GM21526 (cell line): Measurements from ENCODE around the gene GRPEL2.
A peak's percentile ranks its signal among the peaks of the same experiment; 100 is the strongest.

Experiments
- ATAC-seq: cut with Tn5 transposase; IDR thresholded peaks from one replicate; pipeline ENCODE4 v1.9.1; 2021; ENCODE audit warnings: moderate library complexity; ENCODE audit not compliant: unreplicated experiment, low FRiP score

GRPEL2 gene

DNA sequence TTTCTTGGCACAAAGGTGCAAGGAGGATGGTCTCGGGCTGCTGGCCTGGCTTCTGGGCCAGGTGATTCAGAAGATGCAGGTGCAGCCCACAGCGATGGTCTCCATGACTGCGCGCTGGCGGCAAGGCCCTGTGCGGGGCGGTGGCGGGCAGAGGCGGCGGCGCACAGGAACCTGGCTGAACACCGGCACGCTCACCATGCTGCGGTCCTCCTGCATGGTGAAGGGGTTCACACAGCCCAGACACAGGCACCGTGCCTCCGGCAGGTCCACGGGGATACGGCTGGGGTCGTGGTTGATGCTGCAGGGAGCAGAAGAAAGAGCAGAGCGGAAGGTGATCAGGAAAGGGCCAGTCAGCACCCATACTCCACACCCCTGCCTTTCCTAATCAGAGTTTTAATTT lies 29.0 kb downstream of the GRPEL2 start:
- no peak for ATAC-seq

DNA sequence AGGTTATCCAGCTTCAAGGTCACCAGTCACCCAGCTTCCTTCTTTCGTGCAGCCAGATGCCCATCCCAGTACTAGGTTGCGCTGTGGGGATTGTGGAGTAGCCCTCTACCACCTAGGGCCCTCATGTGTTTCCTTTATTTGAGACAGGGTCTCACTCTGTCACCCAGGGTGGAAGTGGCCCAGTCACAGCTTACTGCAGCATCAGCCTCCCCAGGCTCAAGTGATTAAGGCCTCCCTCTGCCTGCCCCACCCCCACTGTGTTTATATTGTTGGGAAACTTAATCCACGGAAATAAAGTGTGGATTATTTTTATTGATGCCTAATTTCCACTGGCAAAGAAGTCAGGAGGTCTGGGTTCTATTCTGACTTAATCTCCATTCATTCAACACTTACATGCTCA lies 29.5 kb downstream of the GRPEL2 start:
- ATAC-seq: no peak

- ATAC-seq: no peak
These were observed 30.1 kb downstream of the GRPEL2 start for GRCh38 chr5:149375434-149375833.

- no peak for ATAC-seq
These were observed 30.8 kb downstream of the GRPEL2 start for GRCh38 chr5:149376104-149376503.

- no peak for ATAC-seq
These were observed 31.6 kb downstream of the GRPEL2 start for GRCh38 chr5:149376711-149377447.

GRCh38 chr5:149378241-149378820 lies 33.0 kb downstream of the GRPEL2 start:
- ATAC-seq: no peak

DNA sequence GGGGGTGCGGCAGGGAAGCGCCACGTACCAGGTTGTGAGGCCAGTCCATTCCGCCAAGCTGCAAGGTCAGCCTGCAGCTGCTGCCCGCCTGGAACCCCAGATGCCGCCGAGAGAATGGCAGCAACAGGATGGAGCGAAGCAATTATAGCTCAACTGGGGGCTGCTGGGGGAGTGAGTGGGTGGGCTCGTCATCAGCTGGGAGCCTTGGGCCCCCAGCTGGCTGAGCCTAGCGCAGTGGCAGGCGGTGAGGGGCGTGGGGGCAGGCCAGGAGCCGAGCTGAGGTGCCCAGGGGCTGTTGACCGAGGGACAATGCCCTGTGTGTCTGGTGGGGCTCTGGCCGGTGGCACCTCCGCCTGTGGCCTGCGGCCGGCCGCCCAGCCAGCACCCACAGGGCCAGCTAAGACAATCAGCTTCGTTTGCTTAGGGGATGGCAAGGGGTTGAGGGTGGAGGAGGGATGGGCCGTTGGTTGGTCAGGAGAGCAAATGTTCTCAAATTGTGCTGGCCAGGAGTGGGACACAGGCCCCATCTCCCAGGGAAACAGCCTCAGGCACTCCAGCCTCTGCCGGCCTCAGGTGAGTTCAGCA lies 34.0 kb downstream of the GRPEL2 start, which contains the start of gene IL17B:
Gene IL17B (minus strand): TSS at position 116 of the 585 bp plus-strand sequence. CDS start 67 bp downstream, at position 49.
- ATAC-seq: no peak

DNA sequence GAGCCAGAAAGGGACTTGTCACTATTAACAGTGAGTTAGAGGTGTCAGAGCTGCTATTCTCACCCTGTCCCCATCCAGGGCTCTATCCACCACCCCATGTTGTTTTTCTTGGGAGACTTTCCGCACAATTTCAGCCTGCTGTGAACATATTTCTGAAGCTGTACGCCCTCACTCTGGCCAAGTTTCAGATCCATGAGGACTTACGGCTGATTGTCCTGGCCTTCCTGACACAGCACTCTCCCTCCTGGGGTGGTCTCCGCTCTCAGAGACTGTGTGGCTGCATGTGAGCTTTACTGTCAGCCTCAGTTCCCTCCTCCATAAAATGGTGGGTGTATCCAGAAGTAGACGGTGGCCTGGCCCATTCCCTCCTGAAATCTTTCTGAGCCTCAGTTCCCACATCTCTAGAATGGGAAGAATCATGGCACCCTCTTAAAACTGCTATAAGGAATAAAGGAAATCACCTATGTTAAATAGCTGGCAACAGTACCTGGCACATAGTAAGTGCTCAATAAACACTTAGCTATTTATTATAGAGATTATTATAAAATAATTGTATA lies 34.6 kb downstream of the GRPEL2 start:
- ATAC-seq: no peak

- no peak for ATAC-seq
These were observed 35.3 kb downstream of the GRPEL2 start for GRCh38 chr5:149380466-149381121.

DNA sequence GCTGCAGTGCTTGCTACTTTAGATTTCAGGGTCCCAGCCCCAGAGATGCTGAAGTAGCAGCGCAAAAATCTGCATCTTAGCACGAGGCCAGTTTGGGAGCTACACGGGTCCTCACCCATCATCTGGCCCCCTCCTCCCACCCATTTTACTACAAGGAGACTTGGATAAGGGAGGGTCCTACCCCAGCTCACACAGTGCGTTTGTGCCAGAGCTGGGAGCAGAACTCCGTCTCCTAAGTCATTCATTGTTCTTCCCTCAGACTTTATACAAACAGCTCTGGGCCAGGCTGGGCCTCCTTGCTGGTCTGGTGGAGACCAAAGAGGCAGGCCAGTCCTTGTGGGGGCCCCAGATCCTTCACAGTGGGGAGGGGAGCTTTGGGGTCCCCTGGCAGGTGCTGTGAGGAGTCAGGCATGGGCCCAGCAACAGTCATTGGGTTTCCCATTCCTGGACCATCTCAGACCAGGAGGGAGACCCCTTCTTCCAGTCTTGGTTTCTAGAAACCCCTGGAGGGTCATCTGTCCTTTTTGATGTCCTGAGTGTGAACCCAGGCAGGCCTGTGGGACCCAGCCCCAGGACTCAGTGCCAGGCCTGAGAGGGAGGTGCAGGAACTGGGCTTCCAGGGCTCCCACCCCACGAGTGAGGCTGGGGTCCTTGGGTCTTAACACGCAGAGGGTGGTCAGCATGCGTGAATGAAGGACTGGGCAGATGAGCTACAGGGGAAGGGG lies 36.1 kb downstream of the GRPEL2 start:
- ATAC-seq: peak; percentile 4

GRCh38 chr5:149381986-149382338 lies 36.7 kb downstream of the GRPEL2 start:
- ATAC-seq: peak; percentile 72

DNA sequence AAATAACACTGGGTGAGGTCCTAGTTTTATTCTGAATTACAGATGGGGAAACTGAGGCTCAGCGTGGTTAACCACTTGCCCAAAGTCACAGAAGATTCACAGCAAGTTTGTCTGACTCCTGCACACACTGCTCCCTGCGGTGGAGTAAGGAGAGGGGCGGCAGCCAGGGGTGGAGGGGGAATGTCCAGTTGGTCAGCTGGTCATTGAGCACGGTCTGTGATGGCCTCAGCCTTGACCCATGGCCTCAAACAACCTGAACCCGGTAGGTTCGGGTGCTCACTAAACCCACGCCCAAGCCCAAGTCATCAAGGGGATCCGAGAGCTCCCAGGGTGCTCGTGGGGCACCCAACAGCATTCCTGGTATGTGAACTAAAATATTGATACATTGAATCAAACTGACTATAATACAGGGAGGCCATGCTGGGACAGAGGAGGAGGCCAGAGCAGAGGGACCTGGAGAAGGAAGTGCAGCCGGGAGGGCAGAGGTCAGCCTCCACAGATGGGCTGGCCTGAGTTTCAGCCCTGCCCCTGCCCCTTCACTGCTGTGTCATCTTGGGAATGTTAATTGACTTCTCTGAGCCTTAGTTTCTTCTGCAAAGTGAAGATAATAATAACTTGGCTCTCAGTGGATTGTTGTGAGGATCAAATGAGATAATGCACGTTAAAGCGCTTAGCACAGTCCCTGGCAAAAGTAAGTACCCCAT lies 37.4 kb downstream of the GRPEL2 start:
- no peak for ATAC-seq

- no peak for ATAC-seq
These were observed 38.1 kb downstream of the GRPEL2 start for GRCh38 chr5:149383399-149383798.

DNA sequence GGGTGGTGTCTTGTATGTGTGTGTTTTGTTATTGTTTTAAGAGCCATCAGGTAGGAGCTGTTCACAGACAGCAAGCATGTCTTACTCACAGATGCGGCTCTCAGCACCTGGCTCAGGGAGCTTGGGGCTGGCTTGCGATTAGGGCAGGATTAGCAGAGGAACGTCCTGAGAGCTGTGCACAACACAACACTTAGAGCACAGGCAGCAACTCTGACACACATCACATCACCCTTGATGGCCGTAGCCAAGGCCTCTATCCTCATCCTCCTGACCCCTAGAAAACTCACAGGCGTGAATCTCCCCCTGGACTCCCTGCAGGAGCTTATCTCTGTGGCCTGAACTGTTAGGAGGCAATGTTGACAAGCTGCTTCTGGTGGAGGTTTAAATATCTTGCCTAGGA lies 40.9 kb downstream of the GRPEL2 start:
- ATAC-seq: no peak

DNA sequence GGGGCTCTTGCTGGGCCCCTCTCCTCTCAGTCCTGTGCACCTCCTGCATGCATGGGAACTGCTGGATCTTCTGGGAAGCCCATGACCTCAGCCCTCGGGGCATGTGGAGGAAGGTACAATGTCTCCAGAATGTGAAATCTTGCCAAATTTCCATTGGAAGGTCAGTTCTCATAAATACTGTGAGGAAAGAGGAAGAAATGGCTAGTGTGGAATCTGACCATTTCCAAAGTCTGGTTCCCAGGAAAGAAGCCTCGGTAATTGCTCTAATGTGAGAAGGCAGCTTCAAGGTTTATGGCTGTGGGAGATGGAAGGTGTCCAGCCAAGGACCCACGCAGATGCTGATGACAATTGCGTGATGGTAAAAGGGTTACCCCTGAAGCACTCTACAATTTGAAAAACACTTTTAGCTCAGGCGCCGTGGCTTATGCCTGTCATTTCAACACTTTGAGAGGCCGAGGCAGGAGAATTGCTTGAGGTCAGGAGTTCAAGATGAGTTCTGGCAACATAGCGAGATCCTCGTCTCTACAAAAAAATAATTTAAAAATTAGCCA lies 41.9 kb downstream of the GRPEL2 start:
- ATAC-seq: no peak

- ATAC-seq: no peak
These were observed 42.7 kb downstream of the GRPEL2 start for GRCh38 chr5:149387982-149388381.

- no peak for ATAC-seq
These were observed 43.3 kb downstream of the GRPEL2 start for GRCh38 chr5:149388498-149389190.

DNA sequence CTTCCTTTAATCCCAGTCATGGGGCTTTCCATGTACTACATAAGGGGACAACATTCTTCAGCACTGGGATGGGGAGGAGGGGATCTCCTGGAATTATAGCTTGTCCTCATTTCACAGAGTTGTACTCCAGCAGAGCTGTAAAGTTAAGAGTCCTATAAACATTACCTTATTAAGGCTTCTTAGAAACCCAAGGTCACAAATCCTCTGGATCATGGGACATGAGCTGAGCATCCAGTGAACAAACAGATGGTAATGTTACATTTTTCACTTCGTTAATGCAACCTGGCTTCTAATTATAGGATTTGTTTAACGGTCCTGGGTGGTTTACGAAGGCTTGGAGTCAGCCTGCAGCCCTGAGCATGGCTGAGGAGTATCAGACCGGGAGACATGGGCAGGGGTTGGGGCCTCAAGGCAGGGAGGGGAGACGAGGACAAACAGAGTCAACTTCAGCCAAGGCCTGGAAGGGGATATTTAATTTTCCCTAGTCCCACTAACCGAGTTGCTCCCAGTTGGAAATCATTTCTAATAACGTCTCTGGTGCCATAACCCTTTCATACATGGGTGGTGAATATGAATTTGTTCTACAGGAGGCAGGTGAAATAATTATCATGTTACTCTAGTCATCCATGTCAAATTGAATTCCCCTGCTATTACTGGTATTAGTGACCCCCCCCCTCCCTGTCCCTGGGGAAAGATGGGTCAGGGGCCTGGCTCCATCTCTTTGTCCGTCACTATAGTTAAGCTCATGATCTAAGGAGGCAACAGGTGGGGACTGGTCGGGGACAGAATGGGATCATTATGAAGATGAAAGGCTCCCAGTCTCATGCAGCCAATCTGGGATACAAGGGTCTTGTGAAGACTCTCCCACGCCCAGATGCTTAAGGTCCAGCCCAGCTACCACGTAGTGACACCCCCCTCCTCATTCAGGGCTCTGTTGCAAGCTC lies 44.5 kb downstream of the GRPEL2 start:
- ATAC-seq: no peak
